ENCODE data around the gene TMX2. TPM values are rescaled to one million over a fixed set of nuclear protein-coding genes. Genes with fewer than 3 reads are reported as not detected.

The TMX2 gene
- total and polyA plus RNA-seq, 9 of the 15 experiments (the other 6 are each of a cell fraction or from before 2014, with no cell fraction given) = 176 to 433 (median 227) TPM

DNA sequence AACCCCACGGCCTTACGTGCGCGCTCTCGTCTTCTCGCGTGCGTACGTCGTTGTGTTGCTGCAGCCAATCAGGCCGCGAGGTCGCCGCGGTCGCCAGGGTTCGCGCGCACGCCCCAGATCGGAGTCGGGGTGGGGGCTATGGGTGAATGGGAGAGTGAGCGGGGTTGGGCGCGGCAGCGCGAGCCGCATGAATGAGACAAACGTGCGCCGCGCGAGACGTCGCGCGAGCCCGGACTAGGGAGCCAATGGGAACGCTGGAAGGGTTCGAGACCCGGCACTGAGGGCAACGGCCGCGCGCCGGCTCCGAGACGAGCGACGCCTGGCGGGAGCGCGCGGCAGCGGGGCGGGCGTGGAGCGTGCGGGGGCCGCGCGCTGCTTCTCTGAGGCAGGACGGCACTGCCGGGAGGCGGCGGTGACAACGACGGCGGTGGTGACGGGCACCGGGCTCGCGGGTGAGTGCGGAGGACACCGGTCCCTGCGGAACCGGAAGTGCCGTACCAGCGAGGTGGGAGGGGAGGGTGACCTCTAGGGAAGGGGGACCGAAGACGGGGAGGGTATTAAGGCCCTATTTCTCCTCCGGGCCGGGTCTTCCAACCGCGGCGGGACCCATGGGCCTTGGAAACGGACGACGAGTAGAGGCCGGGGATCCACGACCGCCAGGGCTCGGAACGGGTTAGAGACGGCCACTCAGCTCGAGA, 44.5 kb upstream of the TMX2 start, which contains the start of gene ZDHHC5 (continued):
- TF ChIP-seq, protein P1, sequence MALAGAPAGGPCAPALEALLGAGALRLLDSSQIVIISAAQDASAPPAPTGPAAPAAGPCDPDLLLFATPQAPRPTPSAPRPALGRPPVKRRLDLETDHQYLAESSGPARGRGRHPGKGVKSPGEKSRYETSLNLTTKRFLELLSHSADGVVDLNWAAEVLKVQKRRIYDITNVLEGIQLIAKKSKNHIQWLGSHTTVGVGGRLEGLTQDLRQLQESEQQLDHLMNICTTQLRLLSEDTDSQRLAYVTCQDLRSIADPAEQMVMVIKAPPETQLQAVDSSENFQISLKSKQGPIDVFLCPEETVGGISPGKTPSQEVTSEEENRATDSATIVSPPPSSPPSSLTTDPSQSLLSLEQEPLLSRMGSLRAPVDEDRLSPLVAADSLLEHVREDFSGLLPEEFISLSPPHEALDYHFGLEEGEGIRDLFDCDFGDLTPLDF (CRISPR knock-in tag; IDR thresholded peaks at IDR 0.05) = peak; percentile 68
- TF ChIP-seq, protein P2, sequence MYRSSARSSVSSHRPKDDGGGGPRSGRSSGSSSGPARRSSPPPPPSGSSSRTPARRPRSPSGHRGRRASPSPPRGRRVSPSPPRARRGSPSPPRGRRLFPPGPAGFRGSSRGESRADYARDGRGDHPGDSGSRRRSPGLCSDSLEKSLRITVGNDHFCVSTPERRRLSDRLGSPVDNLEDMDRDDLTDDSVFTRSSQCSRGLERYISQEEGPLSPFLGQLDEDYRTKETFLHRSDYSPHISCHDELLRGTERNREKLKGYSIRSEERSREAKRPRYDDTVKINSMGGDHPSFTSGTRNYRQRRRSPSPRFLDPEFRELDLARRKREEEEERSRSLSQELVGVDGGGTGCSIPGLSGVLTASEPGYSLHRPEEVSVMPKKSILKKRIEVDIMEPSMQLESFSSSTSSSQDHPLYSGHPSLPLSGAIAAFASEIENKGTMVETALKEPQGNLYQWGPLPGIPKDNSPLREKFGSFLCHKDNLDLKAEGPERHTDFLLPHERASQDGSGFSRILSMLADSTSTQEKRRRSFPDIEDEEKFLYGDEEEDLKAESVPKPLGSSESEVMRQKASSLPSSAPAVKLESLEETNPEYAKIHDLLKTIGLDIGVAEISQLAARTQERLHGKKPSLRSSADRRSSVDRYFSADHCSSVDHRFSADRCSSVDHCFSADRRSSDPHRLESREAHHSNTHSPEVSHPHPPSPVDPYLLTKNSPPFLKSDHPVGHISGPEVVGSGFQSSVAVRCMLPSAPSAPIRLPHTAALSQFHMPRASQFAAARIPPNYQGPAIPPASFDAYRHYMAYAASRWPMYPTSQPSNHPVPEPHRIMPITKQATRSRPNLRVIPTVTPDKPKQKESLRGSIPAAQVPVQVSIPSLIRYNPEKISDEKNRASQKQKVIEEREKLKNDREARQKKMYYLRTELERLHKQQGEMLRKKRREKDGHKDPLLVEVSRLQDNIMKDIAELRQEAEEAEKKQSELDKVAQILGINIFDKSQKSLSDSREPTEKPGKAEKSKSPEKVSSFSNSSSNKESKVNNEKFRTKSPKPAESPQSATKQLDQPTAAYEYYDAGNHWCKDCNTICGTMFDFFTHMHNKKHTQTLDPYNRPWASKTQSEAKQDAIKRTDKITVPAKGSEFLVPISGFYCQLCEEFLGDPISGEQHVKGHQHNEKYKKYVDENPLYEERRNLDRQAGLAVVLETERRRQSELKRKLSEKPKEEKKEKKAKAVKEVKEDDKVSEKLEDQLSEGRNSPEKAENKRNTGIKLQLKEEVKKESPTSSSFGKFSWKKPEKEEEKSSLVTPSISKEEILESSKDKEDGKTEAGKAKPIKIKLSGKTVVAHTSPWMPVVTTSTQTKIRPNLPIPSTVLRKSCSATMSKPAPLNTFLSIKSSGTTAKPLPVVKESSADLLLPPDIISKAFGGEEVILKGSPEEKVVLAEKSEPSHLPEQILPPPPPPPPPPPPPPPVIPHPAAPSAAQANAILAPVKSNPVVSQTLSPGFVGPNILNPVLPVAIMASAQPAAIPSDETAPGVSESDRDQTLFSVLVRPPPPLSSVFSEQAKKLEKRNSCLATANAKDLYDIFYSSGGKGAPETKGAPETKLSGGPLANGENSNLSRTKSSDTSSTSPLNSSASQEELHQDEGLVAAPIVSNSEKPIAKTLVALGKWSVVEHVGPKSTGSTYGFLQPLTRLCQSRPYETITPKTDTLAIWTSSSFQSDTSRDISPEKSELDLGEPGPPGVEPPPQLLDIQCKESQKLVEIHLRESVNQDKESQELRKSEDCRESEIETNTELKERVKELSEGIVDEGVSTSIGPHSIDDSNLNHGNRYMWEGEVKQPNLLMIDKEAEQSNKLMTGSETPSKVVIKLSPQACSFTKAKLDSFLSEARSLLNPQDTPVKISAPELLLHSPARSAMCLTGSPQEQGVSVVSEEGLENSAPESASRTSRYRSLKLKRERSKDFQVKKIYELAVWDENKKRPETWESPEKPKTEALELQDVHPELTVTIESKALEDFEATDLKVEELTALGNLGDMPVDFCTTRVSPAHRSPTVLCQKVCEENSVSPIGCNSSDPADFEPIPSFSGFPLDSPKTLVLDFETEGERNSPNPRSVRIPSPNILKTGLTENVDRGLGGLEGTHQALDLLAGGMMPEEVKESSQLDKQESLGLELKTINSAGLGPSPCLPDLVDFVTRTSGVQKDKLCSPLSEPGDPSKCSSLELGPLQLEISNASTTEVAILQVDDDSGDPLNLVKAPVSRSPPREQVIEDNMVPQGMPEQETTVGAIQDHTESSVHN (IDR thresholded peaks at IDR 0.05; ENCODE audit: borderline replicate concordance in 1 of 2, low read depth in 1 of 2) = no peak
- TF ChIP-seq ZNF316 (IDR thresholded peaks at IDR 0.05) (no peak), ZNF589 (CRISPR knock-in tag; IDR thresholded peaks at IDR 0.05; ENCODE audit: low read depth) (peak; percentile 90), GABPA (tag; conservative IDR thresholded peaks at IDR 0.05; ENCODE audit: low read depth) (peak; percentile 88), ZFPM2 (CRISPR knock-in tag; IDR thresholded peaks at IDR 0.05) (no peak), BMI1 (IDR thresholded peaks at IDR 0.05; ENCODE audit: low read length) (no peak), ZKSCAN1 (IDR thresholded peaks at IDR 0.05; ENCODE audit: low read depth, low read length) (no peak), ZNF77 (CRISPR knock-in tag; IDR thresholded peaks at IDR 0.05) (no peak)
- TF ChIP-seq, protein P3, sequence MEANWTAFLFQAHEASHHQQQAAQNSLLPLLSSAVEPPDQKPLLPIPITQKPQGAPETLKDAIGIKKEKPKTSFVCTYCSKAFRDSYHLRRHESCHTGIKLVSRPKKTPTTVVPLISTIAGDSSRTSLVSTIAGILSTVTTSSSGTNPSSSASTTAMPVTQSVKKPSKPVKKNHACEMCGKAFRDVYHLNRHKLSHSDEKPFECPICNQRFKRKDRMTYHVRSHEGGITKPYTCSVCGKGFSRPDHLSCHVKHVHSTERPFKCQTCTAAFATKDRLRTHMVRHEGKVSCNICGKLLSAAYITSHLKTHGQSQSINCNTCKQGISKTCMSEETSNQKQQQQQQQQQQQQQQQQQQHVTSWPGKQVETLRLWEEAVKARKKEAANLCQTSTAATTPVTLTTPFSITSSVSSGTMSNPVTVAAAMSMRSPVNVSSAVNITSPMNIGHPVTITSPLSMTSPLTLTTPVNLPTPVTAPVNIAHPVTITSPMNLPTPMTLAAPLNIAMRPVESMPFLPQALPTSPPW (CRISPR knock-in tag; IDR thresholded peaks at IDR 0.05) = peak; percentile 98
- TF ChIP-seq, protein P4, sequence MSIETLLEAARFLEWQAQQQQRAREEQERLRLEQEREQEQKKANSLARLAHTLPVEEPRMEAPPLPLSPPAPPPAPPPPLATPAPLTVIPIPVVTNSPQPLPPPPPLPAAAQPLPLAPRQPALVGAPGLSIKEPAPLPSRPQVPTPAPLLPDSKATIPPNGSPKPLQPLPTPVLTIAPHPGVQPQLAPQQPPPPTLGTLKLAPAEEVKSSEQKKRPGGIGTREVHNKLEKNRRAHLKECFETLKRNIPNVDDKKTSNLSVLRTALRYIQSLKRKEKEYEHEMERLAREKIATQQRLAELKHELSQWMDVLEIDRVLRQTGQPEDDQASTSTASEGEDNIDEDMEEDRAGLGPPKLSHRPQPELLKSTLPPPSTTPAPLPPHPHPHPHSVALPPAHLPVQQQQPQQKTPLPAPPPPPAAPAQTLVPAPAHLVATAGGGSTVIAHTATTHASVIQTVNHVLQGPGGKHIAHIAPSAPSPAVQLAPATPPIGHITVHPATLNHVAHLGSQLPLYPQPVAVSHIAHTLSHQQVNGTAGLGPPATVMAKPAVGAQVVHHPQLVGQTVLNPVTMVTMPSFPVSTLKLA (conservative IDR thresholded peaks at IDR 0.05) = peak; percentile 72 to 85
- TF ChIP-seq, protein P5, sequence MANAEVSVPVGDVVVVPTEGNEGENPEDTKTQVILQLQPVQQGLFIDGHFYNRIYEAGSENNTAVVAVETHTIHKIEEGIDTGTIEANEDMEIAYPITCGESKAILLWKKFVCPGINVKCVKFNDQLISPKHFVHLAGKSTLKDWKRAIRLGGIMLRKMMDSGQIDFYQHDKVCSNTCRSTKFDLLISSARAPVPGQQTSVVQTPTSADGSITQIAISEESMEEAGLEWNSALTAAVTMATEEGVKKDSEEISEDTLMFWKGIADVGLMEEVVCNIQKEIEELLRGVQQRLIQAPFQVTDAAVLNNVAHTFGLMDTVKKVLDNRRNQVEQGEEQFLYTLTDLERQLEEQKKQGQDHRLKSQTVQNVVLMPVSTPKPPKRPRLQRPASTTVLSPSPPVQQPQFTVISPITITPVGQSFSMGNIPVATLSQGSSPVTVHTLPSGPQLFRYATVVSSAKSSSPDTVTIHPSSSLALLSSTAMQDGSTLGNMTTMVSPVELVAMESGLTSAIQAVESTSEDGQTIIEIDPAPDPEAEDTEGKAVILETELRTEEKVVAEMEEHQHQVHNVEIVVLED (CRISPR knock-in tag; IDR thresholded peaks at IDR 0.05) = peak; percentile 97
